PFSK-1 (cell line): Measurements from ENCODE around the gene FAN1.

Source experiments
- POLR2AphosphoS5 ChIP-seq: IDR thresholded peaks from 2 replicates; pipeline ENCODE4 v1.6.1; 2012; ENCODE audit warnings: low read depth, mild to moderate bottlenecking, control low read depth, low read length, moderate library complexity
- TAF1 ChIP-seq: IDR thresholded peaks from 2 replicates; pipeline ENCODE4 v1.6.1; 2012; ENCODE audit warnings: low read length, control low read depth, borderline replicate concordance; ENCODE audit not compliant: insufficient read depth
- TF ChIP-seq, protein P1 (sequence below), 2 experiments: IDR thresholded peaks; 2 replicates each; pipeline versions ENCODE4 v1.6.1 to v1.8.0; 2011 to 2012; ENCODE audit warnings: low read depth in 2 of 2, low read length in 2 of 2, control low read depth in 1 of 2, inconsistent platforms in 1 of 2, mild to moderate bottlenecking in 1 of 2, moderate library complexity in 1 of 2; ENCODE audit not compliant: insufficient read depth in 1 of 2

DNA sequence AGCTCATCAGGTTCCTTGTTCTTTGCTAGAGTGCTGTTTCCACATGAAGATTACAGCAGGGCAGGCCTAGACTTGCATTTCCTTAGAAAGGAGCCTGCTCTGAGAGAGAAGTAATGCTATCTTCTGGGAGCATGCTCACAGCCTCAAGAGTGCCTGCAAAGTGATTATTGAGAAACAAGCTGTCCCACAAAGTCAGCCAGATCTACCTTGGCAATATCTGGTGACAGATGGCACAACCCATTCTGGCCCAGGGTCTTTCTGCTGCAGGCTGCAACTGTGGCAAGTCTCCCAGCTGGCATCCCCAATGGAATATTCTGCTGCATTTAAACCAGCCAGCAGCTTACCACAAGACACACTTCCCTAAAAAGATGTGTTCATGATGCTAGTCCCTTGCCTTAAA, 58.4 kb downstream of the FAN1 start:
- no peak for TF ChIP-seq TAF1
- no peak for TF ChIP-seq POLR2AphosphoS5
- TF ChIP-seq, protein P1, sequence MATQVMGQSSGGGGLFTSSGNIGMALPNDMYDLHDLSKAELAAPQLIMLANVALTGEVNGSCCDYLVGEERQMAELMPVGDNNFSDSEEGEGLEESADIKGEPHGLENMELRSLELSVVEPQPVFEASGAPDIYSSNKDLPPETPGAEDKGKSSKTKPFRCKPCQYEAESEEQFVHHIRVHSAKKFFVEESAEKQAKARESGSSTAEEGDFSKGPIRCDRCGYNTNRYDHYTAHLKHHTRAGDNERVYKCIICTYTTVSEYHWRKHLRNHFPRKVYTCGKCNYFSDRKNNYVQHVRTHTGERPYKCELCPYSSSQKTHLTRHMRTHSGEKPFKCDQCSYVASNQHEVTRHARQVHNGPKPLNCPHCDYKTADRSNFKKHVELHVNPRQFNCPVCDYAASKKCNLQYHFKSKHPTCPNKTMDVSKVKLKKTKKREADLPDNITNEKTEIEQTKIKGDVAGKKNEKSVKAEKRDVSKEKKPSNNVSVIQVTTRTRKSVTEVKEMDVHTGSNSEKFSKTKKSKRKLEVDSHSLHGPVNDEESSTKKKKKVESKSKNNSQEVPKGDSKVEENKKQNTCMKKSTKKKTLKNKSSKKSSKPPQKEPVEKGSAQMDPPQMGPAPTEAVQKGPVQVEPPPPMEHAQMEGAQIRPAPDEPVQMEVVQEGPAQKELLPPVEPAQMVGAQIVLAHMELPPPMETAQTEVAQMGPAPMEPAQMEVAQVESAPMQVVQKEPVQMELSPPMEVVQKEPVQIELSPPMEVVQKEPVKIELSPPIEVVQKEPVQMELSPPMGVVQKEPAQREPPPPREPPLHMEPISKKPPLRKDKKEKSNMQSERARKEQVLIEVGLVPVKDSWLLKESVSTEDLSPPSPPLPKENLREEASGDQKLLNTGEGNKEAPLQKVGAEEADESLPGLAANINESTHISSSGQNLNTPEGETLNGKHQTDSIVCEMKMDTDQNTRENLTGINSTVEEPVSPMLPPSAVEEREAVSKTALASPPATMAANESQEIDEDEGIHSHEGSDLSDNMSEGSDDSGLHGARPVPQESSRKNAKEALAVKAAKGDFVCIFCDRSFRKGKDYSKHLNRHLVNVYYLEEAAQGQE (IDR thresholded peaks at IDR 0.05; ENCODE audit: insufficient read depth in 1 of 2, low read depth in 2 of 2, low read length in 2 of 2), result no peak
